ENCODE results near the gene ADRA2B. TPM values are rescaled to one million over a fixed set of nuclear protein-coding genes. Genes with fewer than 3 reads are reported as not detected.
"Not testable (repeated sequence)": the region's sequence is repeated elsewhere in the genome, so short reads cannot be mapped to it uniquely, and the experiment has no call there.

ADRA2B gene
- total RNA-seq, 4 donors from 2014 or later, result 0.93 to 3.6 (median 1.2) TPM

- TF ChIP-seq POLR2AphosphoS5 (IDR thresholded peaks at IDR 0.05) (no peak), CTCF (IDR thresholded peaks at IDR 0.05) (no peak)
- H3K4me3 ChIP-seq, result no peak overlapping the region
- WGBS, result 84% methylated on average over 16 of the region's 22 CpGs
- H3K4me1 ChIP-seq, result peaks cover 14% of the 10 kb centered on the region
- H3K9me3 ChIP-seq, result no peaks in the 10 kb centered on the region
- H3K27ac ChIP-seq, result no peak overlapping the region
- DNase-seq (ENCODE audit: low spot score in 2 of 2), result peak; percentile 64 to 67
- peaks cover 4% of the 10 kb centered on the region for H3K27me3 ChIP-seq
- H3K36me3 ChIP-seq, result no peaks in the 10 kb centered on the region
Observed at GRCh38 chr2:96089356-96090195, 26.8 kb downstream of the ADRA2B start.

GRCh38 chr2:96088340-96089335 lies 27.7 kb downstream of the ADRA2B start:
- H3K36me3 ChIP-seq, result no peaks in the 10 kb centered on the region
- peak in 1 of 2 donors; percentile 73 for DNase-seq (ENCODE audit: low spot score in 2 of 2)
- no peak overlapping the region for H3K4me3 ChIP-seq
- TF ChIP-seq POLR2AphosphoS5 (IDR thresholded peaks at IDR 0.05) (no peak), POLR2A (IDR thresholded peaks at IDR 0.05) (no peak), EP300 (IDR thresholded peaks at IDR 0.05) (no peak), CTCF (IDR thresholded peaks at IDR 0.05) (no peak)
- H3K27ac ChIP-seq, result no peak overlapping the region
- H3K4me1 ChIP-seq, result peaks cover 14% of the 10 kb centered on the region
- WGBS, result 83% methylated on average over 8 of the region's 19 CpGs
- no peaks in the 10 kb centered on the region for H3K9me3 ChIP-seq
- peaks cover 4% of the 10 kb centered on the region for H3K27me3 ChIP-seq

- no peak overlapping the region for H3K4me3 ChIP-seq
- TF ChIP-seq POLR2A (IDR thresholded peaks at IDR 0.05) (no peak), CTCF (IDR thresholded peaks at IDR 0.05) (no peak), POLR2AphosphoS5 (IDR thresholded peaks at IDR 0.05) (no peak), EP300 (IDR thresholded peaks at IDR 0.05) (no peak)
- DNase-seq (ENCODE audit: low spot score in 2 of 2), result no peak
- H3K27ac ChIP-seq, result no peak overlapping the region
- H3K9me3 ChIP-seq, result no peaks in the 10 kb centered on the region
- peaks cover 13% of the 10 kb centered on the region for H3K4me1 ChIP-seq
- H3K27me3 ChIP-seq, result peaks cover 4% of the 10 kb centered on the region
- H3K36me3 ChIP-seq, result no peaks in the 10 kb centered on the region
- WGBS, result 66% methylated on average over 2 of the region's 2 CpGs
Observed at GRCh38 chr2:96087130-96087529, 29.2 kb downstream of the ADRA2B start.

GRCh38 chr2:96085541-96086355 lies 30.6 kb downstream of the ADRA2B start:
- no peaks in the 10 kb centered on the region for H3K9me3 ChIP-seq
- TF ChIP-seq POLR2AphosphoS5 (IDR thresholded peaks at IDR 0.05) (no peak), POLR2A (IDR thresholded peaks at IDR 0.05) (no peak), EP300 (IDR thresholded peaks at IDR 0.05) (no peak)
- WGBS, result 94% methylated on average over 12 of the region's 12 CpGs
- peak in 1 of 2 donors; percentile 53 for DNase-seq (ENCODE audit: low spot score in 2 of 2)
- H3K4me3 ChIP-seq, result no peak overlapping the region
- peaks cover 4% of the 10 kb centered on the region for H3K4me1 ChIP-seq
- H3K36me3 ChIP-seq, result no peaks in the 10 kb centered on the region
- no peak overlapping the region for H3K27ac ChIP-seq
- H3K27me3 ChIP-seq, result peaks cover 4% of the 10 kb centered on the region

- DNase-seq (ENCODE audit: low spot score in 2 of 2); H3K9me3 ChIP-seq; H3K27me3 ChIP-seq; H3K27ac ChIP-seq; H3K4me1 ChIP-seq; H3K36me3 ChIP-seq; H3K4me3 ChIP-seq: not testable (repeated sequence)
- WGBS, result 63% methylated on average over 4 of the region's 7 CpGs
Observed at GRCh38 chr2:96084858-96085518, 31.4 kb downstream of the ADRA2B start.
